ENCODE measurements around the gene BCAS3. TPM values are rescaled to one million over a fixed set of nuclear protein-coding genes. Genes with fewer than 3 reads are reported as not detected.

The BCAS3 gene
- polyA plus RNA-seq, 1 experiment = 17.5 TPM

DNA sequence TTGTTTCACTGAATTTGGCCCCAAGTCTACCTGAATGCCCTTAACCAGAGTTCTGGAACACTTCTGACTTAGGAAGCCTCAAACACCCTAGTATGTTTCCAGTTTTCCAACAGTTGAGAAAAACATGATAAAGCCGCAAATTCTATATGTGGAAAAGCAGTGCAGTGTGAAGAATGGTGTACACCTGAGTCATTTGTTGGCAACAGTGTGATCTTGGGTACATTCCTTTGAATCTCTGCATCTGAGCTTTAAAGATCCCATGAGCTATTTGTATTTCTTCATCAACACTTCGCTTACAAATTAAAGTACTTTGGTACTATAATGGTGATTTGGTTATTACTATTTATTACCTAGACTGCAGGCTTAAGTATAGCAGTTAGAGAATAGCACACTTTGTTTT lies 628.4 kb downstream of the BCAS3 start:
- POLR2A ChIA-PET = no interaction called here
- no peaks in the 10 kb centered on the region for H3K9me3 ChIP-seq (ENCODE audit: control insufficient read depth, insufficient read depth, low read length)
- no peak overlapping the region for H3K4me3 ChIP-seq (ENCODE audit: low read depth, low read length)
- H3K27ac ChIP-seq (ENCODE audit: low read depth, low read length) = no peak overlapping the region
- no peak for DNase-seq (ENCODE audit: low read depth, low spot score)
- TF ChIP-seq CTCF (IDR thresholded peaks at IDR 0.05; ENCODE audit: low read depth, low read length) = no peak
- H3K27me3 ChIP-seq (ENCODE audit: control insufficient read depth, insufficient read depth, low read length) = no peaks in the 10 kb centered on the region
- CTCF ChIA-PET = interaction anchor here (1.5 kb wide), 1 partner anchor 334 kb away, joined by 3 read pairs; no protein-coding TSS in a partner anchor

GRCh38 chr17:61307905-61308886 lies 630.5 kb downstream of the BCAS3 start:
- TF ChIP-seq CTCF (IDR thresholded peaks at IDR 0.05; ENCODE audit: low read depth, low read length) = peak; percentile 25; the same call in 1 of the 2 replicates

GRCh38 chr17:61309362-61310256 lies 632.0 kb downstream of the BCAS3 start:
- peak; percentile 36 for TF ChIP-seq CTCF (IDR thresholded peaks at IDR 0.05; ENCODE audit: low read depth, low read length)
- POLR2A ChIA-PET = interaction anchor here (0.8 to 1.7 kb wide), 5 partner anchors 58 to 101 kb away, joined by 3 to 16 read pairs (median 9); partner anchors contain the start of gene TBX2
- peak; percentile 65 for DNase-seq (ENCODE audit: low read depth, low spot score)
- Histone ChIP-seq H3K27ac (ENCODE audit: low read depth, low read length) (peak overlapping the region; percentile 99), H3K9me3 (ENCODE audit: control insufficient read depth, insufficient read depth, low read length) (no peaks in the 10 kb centered on the region), H3K4me3 (ENCODE audit: low read depth, low read length) (no peak overlapping the region), H3K27me3 (ENCODE audit: control insufficient read depth, insufficient read depth, low read length) (no peaks in the 10 kb centered on the region)
- CTCF ChIA-PET = interaction anchor here (0.8 to 1.4 kb wide), 4 partner anchors 48 to 308 kb away, joined by 3 to 4 read pairs (median 4); no protein-coding TSS in a partner anchor

More at GRCh38 chr17:61307905-61308886, 630.5 kb downstream of the BCAS3 start:
- ChIA-PET POLR2A (interaction anchor here (0.7 to 2.6 kb wide), 23 partner anchors 8 to 336 kb away, joined by 3 to 17 read pairs (median 6); partner anchors contain the start of gene TBX2), CTCF (interaction anchor here (0.5 to 1.8 kb wide), 13 partner anchors 10 to 336 kb away, joined by 3 to 5 read pairs (median 3); no protein-coding TSS in a partner anchor)
- Histone ChIP-seq H3K4me3 (ENCODE audit: low read depth, low read length) (no peak overlapping the region), H3K27ac (ENCODE audit: low read depth, low read length) (peak overlapping the region; percentile 99), H3K27me3 (ENCODE audit: control insufficient read depth, insufficient read depth, low read length) (no peaks in the 10 kb centered on the region), H3K9me3 (ENCODE audit: control insufficient read depth, insufficient read depth, low read length) (no peaks in the 10 kb centered on the region)
- peak; percentile 98 for DNase-seq (ENCODE audit: low read depth, low spot score)

DNA sequence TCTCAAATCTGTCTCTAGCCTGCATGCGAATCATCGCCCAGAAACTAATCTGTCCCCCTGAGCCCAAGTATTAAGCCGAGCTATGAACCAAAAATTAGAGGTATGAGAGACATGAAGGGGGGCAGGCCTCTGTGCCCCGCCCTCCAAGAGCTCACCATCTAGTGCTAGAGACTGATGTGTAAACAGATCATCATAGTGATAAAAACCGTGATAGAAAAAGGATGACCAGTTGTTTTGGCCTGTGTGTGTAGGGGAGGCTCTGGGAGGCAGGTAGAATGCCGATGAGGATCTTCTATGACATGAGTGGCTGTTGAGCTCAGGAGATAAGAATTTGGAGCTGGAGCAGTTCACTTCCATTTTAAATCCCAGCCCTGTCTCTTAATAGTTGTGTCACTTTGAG lies 632.9 kb downstream of the BCAS3 start:
- no peaks in the 10 kb centered on the region for H3K9me3 ChIP-seq (ENCODE audit: control insufficient read depth, insufficient read depth, low read length)
- no peaks in the 10 kb centered on the region for H3K27me3 ChIP-seq (ENCODE audit: control insufficient read depth, insufficient read depth, low read length)
- H3K27ac ChIP-seq (ENCODE audit: low read depth, low read length) = peak overlapping the region; percentile 99
- ChIA-PET POLR2A (interaction anchor here (0.7 to 1.7 kb wide), 4 partner anchors 87 to 238 kb away, joined by 4 to 9 read pairs (median 5); no protein-coding TSS in a partner anchor), CTCF (interaction anchor here (0.8 to 1.3 kb wide), 3 partner anchors 49 to 309 kb away, joined by 3 to 4 read pairs (median 3); no protein-coding TSS in a partner anchor)
- DNase-seq (ENCODE audit: low read depth, low spot score) = no peak
- H3K4me3 ChIP-seq (ENCODE audit: low read depth, low read length) = no peak overlapping the region
- TF ChIP-seq CTCF (IDR thresholded peaks at IDR 0.05; ENCODE audit: low read depth, low read length) = no peak
